Pancreas (tissue), 10 donors: ENCODE results near the gene PHYKPL. TPM values are rescaled to one million over a fixed set of nuclear protein-coding genes. Genes with fewer than 3 reads are reported as not detected.

Experiments
- ATAC-seq, 4 donors: fragments of 200-7000 bp; cut with Tn5 transposase; one replicate each; pipeline versions ENCODE4 v1.8.0 to v1.9.1; 2020; ENCODE audit warnings: mild to moderate bottlenecking in 4 of 4, moderate library complexity in 4 of 4
- DNase-seq, 6 donors: peaks; one replicate each; pipeline ENCODE4 v3.0.0-alpha.2; 2020
- FAIRE-seq: peaks from 2 replicates; lab custom pipeline; 2012; peaks lifted over from hg19 to GRCh38; lab: Jason Lieb, UNC
- H3K27ac ChIP-seq, 4 donors: fragments of 200-600 bp; sonication (generic); 1 replicate in 3 of 4; 2 replicates in 1 of 4; pipeline versions ENCODE4 v1.5.0 to v1.8.0; 2020
- H3K27me3 ChIP-seq, 4 donors: fragments of 200-600 bp; one replicate each; pipeline ENCODE4 v1.8.0; 2021
- H3K36me3 ChIP-seq, 3 donors: fragments of 200-600 bp; sonication (generic) in 1 of 3; one replicate each; pipeline versions ENCODE4 v1.5.0 to v1.8.0; 2020 to 2021
- H3K4me1 ChIP-seq, 3 donors: fragments of 200-600 bp; one replicate each; pipeline ENCODE4 v1.8.0; 2021
- H3K4me3 ChIP-seq, 4 donors: fragments of 200-600 bp; sonication (generic) in 2 of 4; one replicate each; pipeline versions ENCODE4 v1.5.0 to v1.8.0; 2020 to 2021
- H3K9me3 ChIP-seq, 4 donors: fragments of 200-600 bp; one replicate each; pipeline ENCODE4 v1.8.0; 2021
- WGBS, 2 donors: extraction: QIAGEN DNeasy Blood & Tissue Kit; methylation state at CpG; one replicate each; pipeline ENCODE4 v1.1.7; 2013; 5-methylcytosine and 5-hydroxymethylcytosine counted together
- intact Hi-C, 3 donors: fragments of 100-400 bp; cut with DNase I; formaldehyde crosslinking; loops; one replicate each; pipeline versions ENCODE4 v1.11.1 to v1.14.2; 2022
- polyA plus RNA-seq, 2 donors: library from polyadenylated mRNA; stranded (reverse); fragments of 200-250 nt; gene quantifications; one replicate each; pipeline ENCODE4 v1.2.3, GENCODE V29; 2013
- total RNA-seq, 6 donors: library from RNA; stranded (reverse); fragmentation: NEBNext Ultra II Directional in 4 of 6; extraction: Animal tissue kit (Norgen Biotek cat#: 25700) in 4 of 6; gene quantifications; one replicate each; pipeline versions ENCODE4 v1.2.1 to v1.2.4, GENCODE V29; 2021 to 2023
- TF ChIP-seq, protein P1 (sequence below), 4 donors: fragments of 200-600 bp; sonication (generic) in 3 of 4; IDR thresholded peaks; one replicate each; pipeline versions ENCODE4 v1.5.0 to v1.8.0; 2021; ENCODE audit warnings: antibody characterized with exemption in 4 of 4
- donor health status: healthy with polysubstance abuse.
- donor health status: DM: no; HTN: no; CAD: no; lungs with moderate emphysema.
- donor health status: DM: no; HTN: no; CAD: no.
- donor health status: control.
- donor health status: control.
- donor health status: Bipolar disorder and iron deficiency.
- donor health status: DM: yes; HTN: yes; CAD: no.
- donor health status: DM: no; HTN: no; CAD: no.
- donor health status: DM: no; HTN: no; CAD: no.
- donor health status: DM: yes; HTN: yes; CAD: no.

PHYKPL gene
- total and polyA plus RNA-seq, 8 donors, result 29.3 to 83.5 (median 39.2) TPM

DNA sequence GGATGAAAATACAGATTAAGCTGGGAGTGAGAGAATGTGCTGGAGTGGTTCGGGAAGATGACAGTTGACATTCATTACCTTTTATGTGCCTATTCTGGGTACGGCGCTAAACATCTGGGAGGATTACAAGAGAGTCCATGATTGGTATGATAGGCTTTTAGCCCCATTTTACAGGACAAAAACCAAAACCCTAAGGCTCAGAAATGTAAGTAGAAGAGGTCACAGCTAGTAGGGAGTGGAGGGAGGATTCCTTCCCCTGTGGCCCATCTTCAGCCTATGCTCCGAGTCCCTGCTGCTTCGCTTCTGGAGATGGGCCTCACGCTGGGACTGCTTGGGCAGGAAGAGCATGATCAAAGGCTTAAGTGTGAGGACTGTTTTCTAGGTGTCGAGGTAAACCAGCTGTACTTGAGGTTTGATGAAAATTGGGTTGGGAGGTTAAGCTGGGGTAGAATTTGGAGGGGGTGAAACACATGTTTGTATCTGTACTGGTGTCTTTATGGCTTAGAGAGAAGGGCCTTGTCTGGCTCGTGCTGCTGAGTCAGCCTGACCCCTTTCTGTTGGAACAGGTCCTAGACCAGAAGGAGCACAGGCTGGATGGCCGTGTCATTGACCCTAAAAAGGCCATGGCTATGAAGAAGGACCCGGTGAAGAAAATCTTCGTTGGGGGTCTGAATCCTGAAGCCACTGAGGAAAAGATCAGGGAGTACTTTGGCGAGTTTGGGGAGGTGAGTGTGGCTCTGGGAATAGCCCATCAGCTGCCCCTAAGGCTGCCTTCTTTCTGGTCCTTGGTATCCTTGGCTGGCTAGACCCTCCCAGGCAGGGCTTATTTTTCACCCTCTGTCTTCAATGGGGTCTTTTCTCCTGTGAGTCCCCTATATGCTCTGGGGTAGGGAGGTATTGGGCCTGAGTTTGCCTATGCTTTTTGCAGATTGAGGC lies 26.2 kb downstream of the PHYKPL start:
- TF ChIP-seq, protein P1, sequence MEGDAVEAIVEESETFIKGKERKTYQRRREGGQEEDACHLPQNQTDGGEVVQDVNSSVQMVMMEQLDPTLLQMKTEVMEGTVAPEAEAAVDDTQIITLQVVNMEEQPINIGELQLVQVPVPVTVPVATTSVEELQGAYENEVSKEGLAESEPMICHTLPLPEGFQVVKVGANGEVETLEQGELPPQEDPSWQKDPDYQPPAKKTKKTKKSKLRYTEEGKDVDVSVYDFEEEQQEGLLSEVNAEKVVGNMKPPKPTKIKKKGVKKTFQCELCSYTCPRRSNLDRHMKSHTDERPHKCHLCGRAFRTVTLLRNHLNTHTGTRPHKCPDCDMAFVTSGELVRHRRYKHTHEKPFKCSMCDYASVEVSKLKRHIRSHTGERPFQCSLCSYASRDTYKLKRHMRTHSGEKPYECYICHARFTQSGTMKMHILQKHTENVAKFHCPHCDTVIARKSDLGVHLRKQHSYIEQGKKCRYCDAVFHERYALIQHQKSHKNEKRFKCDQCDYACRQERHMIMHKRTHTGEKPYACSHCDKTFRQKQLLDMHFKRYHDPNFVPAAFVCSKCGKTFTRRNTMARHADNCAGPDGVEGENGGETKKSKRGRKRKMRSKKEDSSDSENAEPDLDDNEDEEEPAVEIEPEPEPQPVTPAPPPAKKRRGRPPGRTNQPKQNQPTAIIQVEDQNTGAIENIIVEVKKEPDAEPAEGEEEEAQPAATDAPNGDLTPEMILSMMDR (IDR thresholded peaks at IDR 0.05), result no peak
- H3K27me3 ChIP-seq, result no peaks in the 10 kb centered on the region
- 64 to 70% methylated on average over 12 of the region's 12 CpGs for WGBS, 2 donors
- H3K4me1 ChIP-seq, result peaks cover 6 to 25% (median 14%) of the 10 kb centered on the region in 3 donors
- peaks cover 0 to 39% (median 38%) of the 10 kb centered on the region in 3 donors for H3K36me3 ChIP-seq
- intact Hi-C loops, result no loop called here
- peak in 2 of 6 donors; percentile 36 to 39 for DNase-seq
- ATAC-seq, result no peak
- FAIRE-seq, result no peak
- H3K27ac ChIP-seq, result no peak overlapping the region
- H3K4me3 ChIP-seq, result peak overlapping the region in 3 of 4 donors; percentile 94 to 98 (median 97)
- no peaks in the 10 kb centered on the region for H3K9me3 ChIP-seq

DNA sequence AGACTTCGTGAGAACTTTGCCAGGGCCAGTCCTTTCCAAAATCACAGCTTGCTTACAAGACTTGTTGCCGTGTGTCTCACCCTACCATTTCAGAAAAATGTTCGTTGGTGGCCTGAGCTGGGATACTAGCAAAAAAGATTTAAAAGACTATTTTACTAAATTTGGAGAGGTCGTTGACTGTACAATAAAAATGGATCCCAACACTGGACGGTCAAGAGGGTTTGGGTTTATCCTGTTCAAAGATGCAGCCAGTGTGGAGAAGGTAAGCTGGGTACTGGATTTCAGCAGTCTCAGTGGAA lies 26.9 kb downstream of the PHYKPL start:
- TF ChIP-seq, protein P1 (IDR thresholded peaks at IDR 0.05), result no peak
- 11 to 15% methylated on average over 5 of the region's 5 CpGs for WGBS, 2 donors
- Histone ChIP-seq H3K9me3 (no peaks in the 10 kb centered on the region), H3K4me1 (peaks cover 6 to 25% (median 14%) of the 10 kb centered on the region in 3 donors), H3K36me3 (peaks cover 0 to 33% (median 31%) of the 10 kb centered on the region in 3 donors), H3K27me3 (no peaks in the 10 kb centered on the region), H3K27ac (peak overlapping the region; percentile 73 to 82 (median 78)), H3K4me3 (peak overlapping the region; percentile 84 to 98 (median 96))
- ATAC-seq (no peak), FAIRE-seq (no peak), DNase-seq (no peak)
- intact Hi-C loops, result no loop called here

DNA sequence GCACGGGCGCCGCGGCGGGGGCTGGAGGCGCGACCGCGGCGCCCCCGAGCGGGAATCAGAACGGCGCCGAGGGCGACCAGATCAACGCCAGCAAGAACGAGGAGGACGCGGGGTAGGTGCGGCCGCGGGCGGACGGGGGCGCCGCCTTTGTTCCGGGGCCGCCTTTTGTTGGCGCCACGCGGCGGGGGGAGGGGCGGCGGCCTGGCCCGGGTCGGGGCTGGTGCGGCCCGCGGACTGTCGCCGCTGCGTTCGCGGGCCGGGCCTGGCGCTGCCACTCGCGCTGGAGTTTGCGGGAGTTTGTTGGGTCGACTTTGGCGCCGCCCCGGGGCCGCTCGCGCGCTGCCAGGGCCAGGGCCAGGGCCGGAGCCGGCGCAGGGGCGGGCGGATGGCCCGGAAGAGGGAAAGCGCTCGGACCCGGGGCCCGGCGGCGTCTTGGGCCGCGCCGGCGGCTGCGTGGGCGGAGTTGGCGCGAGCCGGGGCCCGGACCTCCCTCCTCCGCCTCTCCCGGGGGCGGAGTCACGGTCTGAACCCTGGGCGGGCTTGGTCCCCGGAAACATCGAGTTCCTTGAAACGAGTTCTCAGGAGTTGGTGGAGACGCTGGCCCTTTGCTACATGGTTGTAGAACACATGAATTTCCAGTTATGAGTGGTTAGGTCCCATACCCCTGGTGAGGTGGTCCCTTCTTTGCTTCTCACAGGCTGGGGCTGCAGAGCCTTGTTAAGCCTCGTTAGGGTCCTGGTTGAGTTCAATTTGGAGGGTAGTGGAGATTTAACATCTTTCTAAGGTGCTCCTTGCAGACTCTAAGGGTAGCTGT lies 27.5 kb downstream of the PHYKPL start:
- intact Hi-C loops, result no loop called here
- Histone ChIP-seq H3K27ac (peak overlapping the region; percentile 73 to 82 (median 78)), H3K9me3 (no peaks in the 10 kb centered on the region), H3K4me1 (peaks cover 6 to 25% (median 14%) of the 10 kb centered on the region in 3 donors), H3K4me3 (peak overlapping the region; percentile 84 to 98 (median 96)), H3K27me3 (no peaks in the 10 kb centered on the region), H3K36me3 (peaks cover 0 to 27% (median 25%) of the 10 kb centered on the region in 3 donors)
- peak; percentile 72 to 90 (median 82) for DNase-seq
- WGBS, 2 donors, result 1% methylated on average over 67 to 90 of the region's 90 CpGs
- ATAC-seq, result peak; percentile 46 to 73 (median 69)
- TF ChIP-seq, protein P1 (IDR thresholded peaks at IDR 0.05), result no peak
- no peak for FAIRE-seq

DNA sequence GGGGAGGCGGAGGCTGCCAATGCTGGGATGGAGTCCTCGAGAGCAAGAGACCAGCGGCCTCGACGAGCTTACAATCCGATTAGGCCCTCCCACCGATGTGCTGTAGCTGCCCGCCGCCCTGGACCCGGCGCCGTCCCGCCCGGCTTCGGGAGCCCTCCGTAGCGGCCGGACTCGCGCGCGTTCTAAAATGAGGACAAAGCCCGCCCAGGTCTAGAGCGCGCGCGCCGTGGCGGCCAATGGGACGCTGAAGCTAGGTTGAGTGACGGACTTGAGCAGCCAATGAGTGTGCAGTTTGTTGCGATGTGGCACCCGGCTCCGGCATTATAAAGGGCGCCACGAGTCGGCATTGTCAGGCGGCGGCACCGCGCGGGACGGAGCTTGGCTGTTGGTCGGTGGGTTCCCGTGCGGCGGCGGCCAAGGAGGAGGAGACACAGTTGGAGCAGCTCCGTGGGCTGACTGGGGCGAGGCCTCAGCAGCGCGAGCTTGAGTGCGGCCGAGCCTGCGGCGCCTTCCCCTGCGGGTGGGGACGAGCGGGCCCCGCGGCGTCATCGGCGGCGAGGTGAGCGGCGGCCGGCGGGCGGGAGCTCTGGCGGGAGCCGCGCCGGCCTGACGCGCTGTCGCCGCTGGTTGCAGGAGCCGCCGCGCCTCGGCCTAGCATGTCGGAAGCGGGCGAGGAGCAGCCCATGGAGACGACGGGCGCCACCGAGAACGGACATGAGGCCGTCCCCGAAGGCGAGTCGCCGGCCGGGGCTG lies 28.2 kb downstream of the PHYKPL start, which contains the start of gene HNRNPAB:
TSS of gene HNRNPAB (plus strand) at position 352 of the 753 bp plus-strand sequence. CDS start at position 657, 305 bp downstream.
- Histone ChIP-seq H3K27me3 (no peaks in the 10 kb centered on the region), H3K9me3 (no peaks in the 10 kb centered on the region), H3K27ac (peak within 1 kb of the TSS; percentile 73 to 82 (median 78)), H3K4me3 (peak within 1 kb of the TSS; percentile 84 to 98 (median 96)), H3K4me1 (peaks cover 6 to 25% (median 14%) of the 10 kb centered on the region in 3 donors), H3K36me3 (peaks cover 0 to 20% (median 17%) of the 10 kb centered on the region in 3 donors)
- intact Hi-C loops, result no loop called here
- TF ChIP-seq, protein P1 (IDR thresholded peaks at IDR 0.05), result no peak
- DNase-seq (peak; percentile 93 to 98 (median 96)), ATAC-seq (peak; percentile 91 to 95 (median 91)), FAIRE-seq (no peak)
- 0% methylated on average over 90 to 96 of the region's 96 CpGs for WGBS, 2 donors
